Measurements from ENCODE around the gene CYTH3. TPM values are rescaled to one million over a fixed set of nuclear protein-coding genes. Genes with fewer than 3 reads are reported as not detected.

Gene CYTH3
- total RNA-seq, 4 donors from 2014 or later, result 14.6 to 47.4 (median 22.8) TPM

DNA sequence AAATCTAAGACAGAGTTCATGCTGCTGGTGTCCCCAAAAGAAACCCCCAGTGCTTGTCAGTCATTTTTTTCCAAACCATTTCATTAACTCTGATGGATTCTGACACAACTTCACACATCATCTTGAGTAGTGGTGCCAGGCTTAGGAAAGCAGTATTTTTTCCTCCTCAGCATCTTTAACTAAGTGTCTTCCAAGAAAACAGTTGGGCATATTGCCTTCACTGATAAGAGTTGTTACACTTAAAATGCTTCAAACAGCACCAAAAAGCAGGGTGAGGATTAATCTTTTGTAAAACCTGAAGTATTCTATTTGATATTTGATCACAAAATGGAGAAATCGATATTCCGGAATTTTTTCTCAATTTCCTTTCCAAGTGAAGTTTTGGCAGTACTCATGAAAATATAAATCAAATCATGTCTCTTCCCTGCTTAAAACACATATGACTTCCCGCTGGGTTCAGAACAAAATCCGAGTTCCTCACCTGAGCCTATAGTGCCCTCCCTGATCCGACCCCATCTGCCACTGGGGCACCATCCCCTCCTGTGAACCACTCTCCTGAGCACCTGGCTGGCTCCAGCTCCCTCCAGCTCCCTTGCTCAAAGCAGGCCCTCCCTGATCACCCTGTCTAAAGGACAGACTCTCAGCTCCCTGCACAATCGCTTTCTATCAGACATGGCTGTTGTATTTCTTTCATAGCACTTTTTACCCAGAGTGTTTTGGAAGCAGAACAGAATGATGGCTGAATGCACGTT is 61.6 kb downstream of the CYTH3 start:
- intact Hi-C loops (cut with DNase I; ENCODE audit: low total_unique reads), result no loop called here
- TF ChIP-seq, protein P1, sequence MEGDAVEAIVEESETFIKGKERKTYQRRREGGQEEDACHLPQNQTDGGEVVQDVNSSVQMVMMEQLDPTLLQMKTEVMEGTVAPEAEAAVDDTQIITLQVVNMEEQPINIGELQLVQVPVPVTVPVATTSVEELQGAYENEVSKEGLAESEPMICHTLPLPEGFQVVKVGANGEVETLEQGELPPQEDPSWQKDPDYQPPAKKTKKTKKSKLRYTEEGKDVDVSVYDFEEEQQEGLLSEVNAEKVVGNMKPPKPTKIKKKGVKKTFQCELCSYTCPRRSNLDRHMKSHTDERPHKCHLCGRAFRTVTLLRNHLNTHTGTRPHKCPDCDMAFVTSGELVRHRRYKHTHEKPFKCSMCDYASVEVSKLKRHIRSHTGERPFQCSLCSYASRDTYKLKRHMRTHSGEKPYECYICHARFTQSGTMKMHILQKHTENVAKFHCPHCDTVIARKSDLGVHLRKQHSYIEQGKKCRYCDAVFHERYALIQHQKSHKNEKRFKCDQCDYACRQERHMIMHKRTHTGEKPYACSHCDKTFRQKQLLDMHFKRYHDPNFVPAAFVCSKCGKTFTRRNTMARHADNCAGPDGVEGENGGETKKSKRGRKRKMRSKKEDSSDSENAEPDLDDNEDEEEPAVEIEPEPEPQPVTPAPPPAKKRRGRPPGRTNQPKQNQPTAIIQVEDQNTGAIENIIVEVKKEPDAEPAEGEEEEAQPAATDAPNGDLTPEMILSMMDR (IDR thresholded peaks at IDR 0.05), result no peak
- TF ChIP-seq POLR2A (IDR thresholded peaks at IDR 0.05), result no peak
- Histone ChIP-seq H3K36me3 (no peaks in the 10 kb centered on the region), H3K9me3 (no peaks in the 10 kb centered on the region), H3K27me3 (no peaks in the 10 kb centered on the region), H3K27ac (no peak overlapping the region), H3K4me1 (no peaks in the 10 kb centered on the region), H3K4me3 (no peak overlapping the region)
- no peak for DNase-seq

DNA sequence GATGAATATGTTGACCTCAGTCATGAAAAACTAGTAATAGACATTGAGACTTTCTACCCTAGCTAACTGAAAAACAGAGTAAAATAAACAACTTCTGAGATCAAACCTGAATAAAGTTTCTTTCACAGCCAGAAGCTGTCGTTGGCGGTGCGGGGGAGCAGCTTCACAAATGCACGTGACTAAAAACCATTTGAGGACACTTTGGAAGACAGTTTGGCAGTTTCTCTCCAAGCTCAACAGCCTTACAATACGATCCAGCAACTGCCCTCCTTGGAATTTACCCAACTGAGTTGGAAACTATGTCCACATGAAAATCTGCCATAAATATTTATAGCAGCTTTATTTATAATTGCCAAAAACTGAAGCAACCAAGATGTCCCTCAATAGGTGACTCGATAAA is 63.1 kb downstream of the CYTH3 start:
- Histone ChIP-seq H3K27ac (no peak overlapping the region), H3K36me3 (no peaks in the 10 kb centered on the region), H3K9me3 (no peaks in the 10 kb centered on the region), H3K4me3 (no peak overlapping the region), H3K27me3 (no peaks in the 10 kb centered on the region), H3K4me1 (no peaks in the 10 kb centered on the region)
- TF ChIP-seq POLR2A (IDR thresholded peaks at IDR 0.05), result no peak
- TF ChIP-seq, protein P1 (IDR thresholded peaks at IDR 0.05), result no peak
- no peak for DNase-seq
- intact Hi-C loops (cut with DNase I; ENCODE audit: low total_unique reads), result no loop called here

DNA sequence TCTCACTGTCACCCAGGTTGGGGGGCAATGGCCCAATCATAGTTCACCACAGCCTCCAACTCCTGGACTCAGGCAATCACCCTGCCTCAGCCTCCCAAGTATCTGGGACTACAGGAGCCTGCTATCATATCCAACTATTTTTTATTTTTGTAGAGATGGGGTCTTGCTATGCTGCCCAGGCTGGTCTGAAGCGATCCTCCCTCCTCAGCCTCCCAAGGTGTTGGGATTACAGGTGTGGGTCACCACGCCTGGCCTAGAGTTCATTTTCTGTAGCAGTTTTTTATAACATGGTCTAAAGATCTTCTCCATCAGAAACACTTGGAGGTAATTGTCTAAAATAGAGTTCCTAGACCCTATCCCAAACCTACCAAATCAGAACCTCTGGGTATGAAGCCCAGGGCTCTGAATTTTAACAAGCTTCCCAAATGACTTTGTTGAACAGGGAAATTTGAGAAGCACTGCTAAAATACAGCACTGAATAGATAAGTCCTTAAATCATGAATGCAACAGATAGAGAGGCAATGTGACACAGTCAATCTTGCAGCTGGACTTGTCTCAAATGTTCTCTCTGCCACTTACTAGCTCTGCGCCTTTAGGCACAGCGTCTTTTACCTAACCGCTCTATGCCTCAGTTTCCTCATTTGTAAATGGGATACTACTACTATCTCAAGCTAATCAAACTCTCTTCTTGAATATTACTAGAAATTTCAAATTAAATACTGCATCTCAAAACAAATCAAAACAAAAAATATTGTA is 63.7 kb downstream of the CYTH3 start:
- Histone ChIP-seq H3K36me3 (no peaks in the 10 kb centered on the region), H3K4me3 (no peak overlapping the region), H3K27me3 (no peaks in the 10 kb centered on the region), H3K4me1 (no peaks in the 10 kb centered on the region), H3K27ac (no peak overlapping the region), H3K9me3 (no peaks in the 10 kb centered on the region)
- no peak for TF ChIP-seq POLR2A (IDR thresholded peaks at IDR 0.05)
- intact Hi-C loops (cut with DNase I; ENCODE audit: low total_unique reads), result no loop called here
- no peak for DNase-seq

DNA sequence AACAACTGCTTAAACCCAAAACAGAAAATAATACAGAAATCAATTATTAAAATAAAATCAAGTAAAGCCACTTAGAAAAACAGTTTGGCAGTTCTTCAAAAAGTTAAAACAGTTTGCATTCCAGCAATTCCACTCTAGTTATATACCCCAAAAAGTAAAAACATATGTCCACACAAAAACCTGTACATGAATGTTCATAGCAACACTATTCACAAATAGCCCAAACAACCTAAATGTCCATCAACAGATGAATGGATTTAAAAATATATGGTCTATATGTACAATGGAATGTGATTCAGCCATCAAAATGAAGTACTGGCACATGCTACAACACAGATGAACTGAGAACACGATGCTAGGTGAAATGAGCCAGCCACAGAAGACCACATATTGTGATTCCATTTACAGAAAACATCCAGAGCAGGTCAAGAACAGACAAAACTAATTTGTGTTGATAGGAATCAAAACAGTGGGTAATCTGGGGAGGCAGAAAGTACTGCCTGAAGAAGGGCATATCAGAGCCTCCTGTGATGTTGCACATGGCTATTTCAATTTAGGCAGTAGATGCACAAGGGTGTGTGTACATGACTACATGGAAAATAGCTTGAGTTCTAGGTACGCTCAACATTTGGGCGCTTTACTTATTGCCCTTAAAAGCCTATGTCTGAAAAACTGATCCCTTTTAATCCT is 66.3 kb downstream of the CYTH3 start:
- H3K4me3 ChIP-seq, result no peak overlapping the region
- no peaks in the 10 kb centered on the region for H3K27me3 ChIP-seq
- H3K27ac ChIP-seq, result no peak overlapping the region
- H3K9me3 ChIP-seq, result no peaks in the 10 kb centered on the region
- no peaks in the 10 kb centered on the region for H3K4me1 ChIP-seq
- TF ChIP-seq, protein P1 (IDR thresholded peaks at IDR 0.05), result no peak
- TF ChIP-seq POLR2A (IDR thresholded peaks at IDR 0.05), result no peak
- intact Hi-C loops (cut with DNase I; ENCODE audit: low total_unique reads), result no loop called here
- no peak for DNase-seq
- H3K36me3 ChIP-seq, result no peaks in the 10 kb centered on the region

DNA sequence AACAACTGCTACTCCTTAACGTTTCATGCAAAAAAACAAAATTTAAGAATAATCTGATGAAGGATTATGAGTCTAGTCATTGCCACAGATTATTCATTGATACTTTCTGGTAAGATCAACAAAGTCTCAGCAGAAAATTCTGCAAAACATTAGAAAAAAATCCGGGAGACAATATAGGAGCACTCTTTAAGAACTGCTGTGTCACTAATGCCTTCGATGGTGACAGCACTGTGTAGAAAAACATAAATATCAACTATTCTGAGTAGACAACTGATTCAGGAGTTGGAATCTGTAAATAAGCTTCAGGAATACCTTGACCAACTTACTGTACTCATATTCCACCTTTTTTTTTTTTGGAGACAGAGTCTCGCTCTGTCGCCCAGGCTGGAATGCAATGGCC is 69.0 kb downstream of the CYTH3 start:
- no peaks in the 10 kb centered on the region for H3K4me1 ChIP-seq
- H3K9me3 ChIP-seq, result no peaks in the 10 kb centered on the region
- no peak overlapping the region for H3K4me3 ChIP-seq
- intact Hi-C loops (cut with DNase I; ENCODE audit: low total_unique reads), result no loop called here
- TF ChIP-seq, protein P1 (IDR thresholded peaks at IDR 0.05), result no peak
- no peak for TF ChIP-seq POLR2A (IDR thresholded peaks at IDR 0.05)
- H3K27ac ChIP-seq, result no peak overlapping the region
- H3K36me3 ChIP-seq, result no peaks in the 10 kb centered on the region
- no peaks in the 10 kb centered on the region for H3K27me3 ChIP-seq
- no peak for DNase-seq
